T-helper 9 cell (primary cell): ENCODE results near the gene RUSF1.
"Not testable (repeated sequence)": the region's sequence is repeated elsewhere in the genome, so short reads cannot be mapped to it uniquely, and the experiment has no call there.

Source experiments
- DNase-seq: peaks from one replicate; pipeline ENCODE4 v3.0.0-alpha.2; 2020

RUSF1 gene

DNA sequence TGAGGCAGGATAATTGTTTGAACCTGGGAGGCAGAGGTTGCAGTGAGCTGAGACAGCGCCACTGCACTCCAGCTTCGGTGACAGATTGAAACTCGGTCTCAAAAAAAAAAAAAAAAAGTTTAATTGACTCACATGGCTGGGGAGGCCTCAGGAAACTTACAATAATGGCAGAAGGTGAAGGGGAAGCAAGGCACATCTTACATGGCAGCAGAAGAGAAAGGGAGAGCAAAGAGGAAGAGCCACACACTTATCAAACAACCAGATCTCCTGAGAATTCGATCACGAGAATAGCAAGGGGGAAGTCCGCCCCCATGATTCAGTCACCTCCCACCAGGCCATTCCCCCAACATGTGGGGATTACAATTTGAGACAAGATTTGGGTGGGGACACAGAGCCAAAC, 62.3 kb downstream of the RUSF1 start:
- not testable (repeated sequence) for DNase-seq

DNA sequence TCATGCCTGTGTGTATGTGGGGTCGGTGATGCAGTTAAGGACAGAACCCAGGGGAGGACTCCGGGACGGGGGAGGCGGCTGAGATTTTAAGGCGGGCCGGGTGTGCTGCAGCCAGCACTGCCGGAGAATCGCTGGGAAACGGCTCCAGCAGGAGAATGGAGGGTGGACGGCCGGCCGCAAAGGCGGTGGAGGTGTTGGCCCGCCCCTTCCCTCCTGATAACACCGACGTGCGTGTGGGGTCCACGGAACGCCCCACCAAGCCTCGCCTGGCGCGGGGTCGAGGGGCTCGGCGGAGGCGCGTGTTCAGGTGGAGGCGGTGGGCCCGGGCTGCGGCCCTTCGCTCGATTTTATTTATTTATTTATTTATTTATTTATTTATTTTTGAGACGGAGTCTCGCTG, 66.2 kb downstream of the RUSF1 start:
- DNase-seq, result no peak

DNA sequence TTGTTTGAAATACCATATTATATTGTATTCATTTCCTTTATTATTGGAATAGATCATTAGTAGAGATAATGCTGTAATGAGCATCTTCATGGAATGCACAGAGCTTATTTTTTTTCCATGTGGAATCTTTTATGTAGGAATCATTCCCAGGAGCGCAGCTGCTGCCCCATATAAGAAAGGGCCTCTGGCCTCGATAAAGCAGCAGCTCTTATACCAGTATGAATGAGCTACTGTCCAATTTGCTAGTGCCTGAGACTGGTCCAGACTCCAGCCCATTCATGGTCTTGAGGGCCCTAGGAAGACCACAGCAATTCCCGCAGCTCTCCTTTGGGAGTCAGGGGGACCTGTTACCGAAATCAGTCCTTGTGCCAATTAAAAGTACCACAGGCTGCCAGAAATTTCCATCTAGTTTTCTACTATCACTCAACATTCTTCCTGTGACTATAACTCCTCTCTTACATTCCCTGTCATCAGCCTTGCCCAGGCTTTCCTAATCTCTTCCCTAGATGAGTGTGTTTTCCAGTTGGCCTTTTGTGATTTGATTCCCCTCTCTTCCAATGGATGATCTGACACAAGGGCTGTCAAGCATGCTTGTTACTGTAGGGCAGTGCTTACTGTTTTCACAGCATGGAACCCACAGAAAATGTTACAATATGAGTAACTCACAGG, 67.5 kb downstream of the RUSF1 start:
- no peak for DNase-seq

DNA sequence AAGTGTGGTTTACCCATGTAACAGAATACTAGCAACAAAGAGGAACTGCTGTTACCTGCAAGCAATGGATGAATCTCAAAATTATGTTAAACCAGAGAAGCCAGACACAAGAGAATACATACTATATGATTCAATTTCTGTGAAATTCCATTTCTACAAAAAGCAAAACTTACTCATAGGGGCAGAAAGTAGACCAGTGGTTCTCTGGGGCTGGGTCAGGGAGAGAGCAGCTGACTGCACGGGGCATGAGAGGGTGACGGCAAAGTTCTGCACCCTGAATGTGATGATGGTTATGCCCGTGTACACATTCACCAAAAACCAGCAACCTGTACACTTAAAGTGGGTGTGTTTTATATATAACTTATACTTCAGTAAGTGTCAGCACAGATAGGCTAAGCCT, 68.7 kb downstream of the RUSF1 start:
- DNase-seq, result no peak
